GM12878 (cell line): ENCODE results near the gene APOH. TPM values are rescaled to one million over a fixed set of nuclear protein-coding genes. Genes with fewer than 3 reads are reported as not detected.

Experiments used
- ATAC-seq: fragments of 200-7000 bp; cut with Tn5 transposase; 3 replicates; pipeline ENCODE4 v1.9.1; 2020; ENCODE audit warnings: mild to moderate bottlenecking, moderate library complexity
- BruUV-seq: library from RNA; stranded (reverse); fragments of 400-500 nt; replicated peaks from 2 replicates; lab custom pipeline; 2021; lab: Mats Ljungman, UMichigan
- CTCF ChIA-PET: fragments of 300-600 bp; sonication (Branson Sonifier 250); formaldehyde crosslinking; extraction: SDS; loops from one replicate; lab custom pipeline; 2021; ENCODE audit warnings: inconsistent platforms; lab: Yijun Ruan, JAX
- POLR2A ChIA-PET: fragments of 350-600 bp; formaldehyde crosslinking; extraction: SDS; loops from one replicate; lab custom pipeline; 2021; ENCODE audit warnings: inconsistent platforms; lab: Charles Lee
- RAD21 ChIA-PET: fragments of 300-600 bp; sonication (Branson Sonifier 250); formaldehyde crosslinking; loops from one replicate; lab custom pipeline; 2023; ENCODE audit warnings: antibody characterized with exemption; ENCODE audit not compliant: unreplicated experiment; lab: Charles Lee
- SMC1A ChIA-PET: fragments of 300-600 bp; sonication (Branson Sonifier 250); formaldehyde crosslinking; loops from one replicate; lab custom pipeline; 2023; ENCODE audit not compliant: unreplicated experiment, uncharacterized antibody; lab: Charles Lee
- DNase-seq: peaks from one replicate; pipeline ENCODE4 v3.0.0-alpha.2; 2011; ENCODE audit warnings: low read depth, low spot score
- FAIRE-seq: peaks from 3 replicates; lab custom pipeline; 2011; peaks lifted over from hg19 to GRCh38; lab: Jason Lieb, UNC
- H2AFZ ChIP-seq: 2 replicates; pipeline ENCODE4 v1.6.0; 2011; ENCODE audit warnings: low read depth, low read length, control low read depth; ENCODE audit not compliant: control insufficient read depth
- H3K27ac ChIP-seq: 2 replicates; pipeline ENCODE4 v1.5.1; 2011; ENCODE audit warnings: control low read depth; ENCODE audit not compliant: control insufficient read depth, insufficient read depth
- H3K27me3 ChIP-seq, 2 experiments: replicated peaks in 1 of 2; 2 replicates each; pipeline versions ENCODE4 v1.6.0 to v1.6.1; 2011; ENCODE audit warnings: low read length in 1 of 2; ENCODE audit not compliant: control insufficient read depth in 2 of 2, insufficient read depth in 2 of 2
- H3K36me3 ChIP-seq, 2 experiments: 2 replicates each; pipeline ENCODE4 v1.5.1; 2011; ENCODE audit warnings: low read length in 1 of 2; ENCODE audit not compliant: control insufficient read depth in 2 of 2, insufficient read depth in 2 of 2
- H3K4me1 ChIP-seq: 2 replicates; pipeline ENCODE4 v1.6.1; 2011; ENCODE audit warnings: mild to moderate bottlenecking, low read length, moderate library complexity, mixed read lengths; ENCODE audit not compliant: control insufficient read depth, insufficient read depth
- H3K4me2 ChIP-seq: 2 replicates; pipeline ENCODE4 v1.6.0; 2011; ENCODE audit warnings: control low read depth; ENCODE audit not compliant: control insufficient read depth, insufficient read depth
- H3K4me3 ChIP-seq: fragments of 200-600 bp; sonication (generic); 2 replicates; pipeline ENCODE4 v1.5.1; 2016
- H3K79me2 ChIP-seq: 2 replicates; pipeline ENCODE4 v1.6.0; 2011; ENCODE audit warnings: low read length; ENCODE audit not compliant: control insufficient read depth, insufficient read depth
- H3K9ac ChIP-seq: 2 replicates; pipeline ENCODE4 v1.8.0; 2011; ENCODE audit warnings: low read length, control low read depth, mixed read lengths; ENCODE audit not compliant: control insufficient read depth, insufficient read depth
- H3K9me3 ChIP-seq: replicated peaks from 3 replicates; pipeline ENCODE4 v1.5.1; 2011; ENCODE audit warnings: mild to moderate bottlenecking, low read length; ENCODE audit not compliant: control insufficient read depth, insufficient read depth
- H4K20me1 ChIP-seq: 2 replicates; pipeline ENCODE4 v1.6.0; 2011; ENCODE audit not compliant: control insufficient read depth, insufficient read depth
- CBX5 ChIP-seq: sonication (generic); IDR thresholded peaks from 2 replicates; pipeline ENCODE4 v1.6.1; 2016; ENCODE audit warnings: low read depth, moderate library complexity, mild to moderate bottlenecking, inconsistent platforms
- FOS ChIP-seq: IDR thresholded peaks from 3 replicates; pipeline ENCODE4 v1.6.1; 2011; ENCODE audit warnings: borderline replicate concordance; ENCODE audit not compliant: insufficient read length; ENCODE audit errors: extremely low read depth
- POLR2AphosphoS5 ChIP-seq: IDR thresholded peaks from 2 replicates; pipeline ENCODE4 v1.6.1; 2011; ENCODE audit warnings: mild to moderate bottlenecking, low read length, inconsistent platforms
- SIN3A ChIP-seq: IDR thresholded peaks from 2 replicates; pipeline ENCODE4 v1.6.1; 2012; ENCODE audit warnings: low read depth, low read length, improper control_type of control experiment
- WGBS: methylation state at CpG from one replicate; pipeline ENCODE4 v1.1.6; 2016; ENCODE audit warnings: low lambda C conversion rate; ENCODE audit not compliant: insufficient replicate concordance, insufficient coverage; ENCODE audit errors: missing lambda C conversion rate; 5-methylcytosine and 5-hydroxymethylcytosine counted together
- in situ Hi-C: fragments of 300-500 bp; cut with MboI; formaldehyde crosslinking; loops from 9 replicates; pipeline ENCODE4 v1.14.3; 2018; ENCODE audit warnings: mixed read lengths
- intact Hi-C: fragments of 100-400 bp; cut with micrococcal nuclease; formaldehyde crosslinking; loops from one replicate; pipeline ENCODE4 v1.14.2; 2022; ENCODE audit not compliant: unreplicated experiment
- polyA plus RNA-seq, 11 experiments: library from polyadenylated mRNA; depleted of rRNA in 4 of 11; unstranded in 6 of 11; stranded (reverse) in 5 of 11; fragments of >200 nt; fragmentation: Nextera tagmentation in 4 of 11; fragmentation: Illumina TruSeq in 1 of 11; extraction: Ambion mirVana in 4 of 11; extraction: Trizol in 1 of 11; gene quantifications; 1 replicate in 1 of 11; 2 replicates in 10 of 11; pipeline versions ENCODE4 v1.2.1 to v1.2.3, GENCODE V29; 2011 to 2016; ENCODE audit warnings: inconsistent platforms in 2 of 11, missing spikeins in 2 of 11, low read depth in 1 of 11
- total RNA-seq, 4 experiments: library from RNA; depleted of rRNA in 3 of 4; stranded (reverse); fragments of >200 nt in 3 of 4; fragmentation: Illumina TruSeq in 1 of 4; extraction: Trizol in 1 of 4; gene quantifications; 2 replicates each; pipeline versions ENCODE4 v1.2.1 to v1.2.3, GENCODE V29; 2013 to 2021
- TF ChIP-seq, protein P1 (sequence below): fragments of 450-650 bp; IDR thresholded peaks from 2 replicates; pipeline ENCODE4 v1.6.1; 2017; ENCODE audit warnings: mild to moderate bottlenecking, moderate library complexity
- TF ChIP-seq, protein P2 (sequence below): fragments of 450-650 bp; IDR thresholded peaks from 2 replicates; pipeline ENCODE4 v1.6.1; 2016; ENCODE audit warnings: mild to moderate bottlenecking

The APOH gene
- total and polyA plus RNA-seq, 10 of the 15 experiments (the other 5 are each of a cell fraction or from before 2014, with no cell fraction given) = 1.8 TPM; not detected in 9

DNA sequence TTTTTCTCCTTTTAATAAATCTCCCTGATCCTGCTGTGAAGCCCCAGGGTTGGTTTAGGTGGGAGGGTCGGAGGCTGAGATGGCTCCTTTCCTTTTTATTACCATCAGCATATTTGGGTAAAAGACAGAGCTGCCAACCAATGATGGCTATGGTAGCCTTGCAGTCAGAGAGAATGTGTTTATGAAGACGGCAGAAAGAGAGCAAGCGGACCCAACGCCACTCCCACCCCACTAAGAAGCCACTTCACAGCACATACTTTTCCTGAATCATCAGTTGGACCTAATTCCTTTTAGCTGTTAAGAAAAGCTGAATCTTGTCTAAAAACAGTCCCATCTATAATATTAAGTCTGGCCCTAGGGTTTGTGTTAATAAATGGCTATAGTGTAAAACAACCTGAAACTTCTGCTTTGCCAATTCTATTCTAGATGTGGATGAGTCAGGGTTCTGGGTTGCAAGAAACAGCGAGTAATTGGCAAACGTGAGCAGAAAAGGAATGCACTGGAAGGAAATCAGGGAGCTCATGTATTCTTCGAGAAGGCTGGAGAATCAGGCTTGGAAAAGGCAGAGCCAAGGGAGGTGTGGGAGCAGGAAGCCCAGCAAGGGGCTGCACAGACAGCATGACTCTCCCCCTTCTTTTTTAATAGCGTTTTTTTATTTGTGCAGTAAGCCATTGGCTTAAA lies 39.2 kb upstream of the APOH start (continued):
- TF ChIP-seq POLR2AphosphoS5 = no peak
- TF ChIP-seq, all 136 proteins: peak for 0

DNA sequence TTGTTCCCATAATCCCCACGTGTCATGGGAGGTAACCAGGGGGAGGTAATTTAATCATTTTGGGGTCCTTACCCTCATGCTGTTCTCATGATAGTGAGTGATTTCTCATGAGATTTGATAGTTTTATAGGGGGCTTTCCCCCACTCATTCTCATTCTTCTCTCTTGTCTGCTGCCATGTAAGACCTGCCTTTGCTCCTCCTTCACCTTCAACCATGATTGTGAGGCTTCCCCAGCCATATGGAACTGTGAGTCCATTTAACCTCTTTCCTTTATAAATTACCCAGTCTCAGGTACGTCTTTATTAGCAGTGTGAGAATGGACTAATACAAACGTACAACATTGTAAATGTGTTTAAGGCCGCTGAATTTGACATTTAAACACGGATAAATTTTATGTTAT lies 35.5 kb upstream of the APOH start:
- no peaks in the 10 kb centered on the region for H4K20me1 ChIP-seq
- H3K27ac ChIP-seq = no peak overlapping the region
- CTCF ChIA-PET = no interaction called here
- H3K4me3 ChIP-seq = no peak overlapping the region
- FAIRE-seq (no peak), ATAC-seq (no peak), DNase-seq (no peak)
- POLR2A ChIA-PET = interaction anchor here (1.2 kb wide), 1 partner anchor 36 kb away, joined by 4 read pairs; no protein-coding TSS in a partner anchor
- in situ Hi-C loops = no loop called here
- no peak for TF ChIP-seq SIN3A
- TF ChIP-seq, protein P1, sequence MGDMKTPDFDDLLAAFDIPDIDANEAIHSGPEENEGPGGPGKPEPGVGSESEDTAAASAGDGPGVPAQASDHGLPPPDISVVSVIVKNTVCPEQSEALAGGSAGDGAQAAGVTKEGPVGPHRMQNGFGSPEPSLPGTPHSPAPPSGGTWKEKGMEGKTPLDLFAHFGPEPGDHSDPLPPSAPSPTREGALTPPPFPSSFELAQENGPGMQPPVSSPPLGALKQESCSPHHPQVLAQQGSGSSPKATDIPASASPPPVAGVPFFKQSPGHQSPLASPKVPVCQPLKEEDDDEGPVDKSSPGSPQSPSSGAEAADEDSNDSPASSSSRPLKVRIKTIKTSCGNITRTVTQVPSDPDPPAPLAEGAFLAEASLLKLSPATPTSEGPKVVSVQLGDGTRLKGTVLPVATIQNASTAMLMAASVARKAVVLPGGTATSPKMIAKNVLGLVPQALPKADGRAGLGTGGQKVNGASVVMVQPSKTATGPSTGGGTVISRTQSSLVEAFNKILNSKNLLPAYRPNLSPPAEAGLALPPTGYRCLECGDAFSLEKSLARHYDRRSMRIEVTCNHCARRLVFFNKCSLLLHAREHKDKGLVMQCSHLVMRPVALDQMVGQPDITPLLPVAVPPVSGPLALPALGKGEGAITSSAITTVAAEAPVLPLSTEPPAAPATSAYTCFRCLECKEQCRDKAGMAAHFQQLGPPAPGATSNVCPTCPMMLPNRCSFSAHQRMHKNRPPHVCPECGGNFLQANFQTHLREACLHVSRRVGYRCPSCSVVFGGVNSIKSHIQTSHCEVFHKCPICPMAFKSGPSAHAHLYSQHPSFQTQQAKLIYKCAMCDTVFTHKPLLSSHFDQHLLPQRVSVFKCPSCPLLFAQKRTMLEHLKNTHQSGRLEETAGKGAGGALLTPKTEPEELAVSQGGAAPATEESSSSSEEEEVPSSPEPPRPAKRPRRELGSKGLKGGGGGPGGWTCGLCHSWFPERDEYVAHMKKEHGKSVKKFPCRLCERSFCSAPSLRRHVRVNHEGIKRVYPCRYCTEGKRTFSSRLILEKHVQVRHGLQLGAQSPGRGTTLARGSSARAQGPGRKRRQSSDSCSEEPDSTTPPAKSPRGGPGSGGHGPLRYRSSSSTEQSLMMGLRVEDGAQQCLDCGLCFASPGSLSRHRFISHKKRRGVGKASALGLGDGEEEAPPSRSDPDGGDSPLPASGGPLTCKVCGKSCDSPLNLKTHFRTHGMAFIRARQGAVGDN = no peak
- no peak for TF ChIP-seq CBX5
- TF ChIP-seq, protein P2, sequence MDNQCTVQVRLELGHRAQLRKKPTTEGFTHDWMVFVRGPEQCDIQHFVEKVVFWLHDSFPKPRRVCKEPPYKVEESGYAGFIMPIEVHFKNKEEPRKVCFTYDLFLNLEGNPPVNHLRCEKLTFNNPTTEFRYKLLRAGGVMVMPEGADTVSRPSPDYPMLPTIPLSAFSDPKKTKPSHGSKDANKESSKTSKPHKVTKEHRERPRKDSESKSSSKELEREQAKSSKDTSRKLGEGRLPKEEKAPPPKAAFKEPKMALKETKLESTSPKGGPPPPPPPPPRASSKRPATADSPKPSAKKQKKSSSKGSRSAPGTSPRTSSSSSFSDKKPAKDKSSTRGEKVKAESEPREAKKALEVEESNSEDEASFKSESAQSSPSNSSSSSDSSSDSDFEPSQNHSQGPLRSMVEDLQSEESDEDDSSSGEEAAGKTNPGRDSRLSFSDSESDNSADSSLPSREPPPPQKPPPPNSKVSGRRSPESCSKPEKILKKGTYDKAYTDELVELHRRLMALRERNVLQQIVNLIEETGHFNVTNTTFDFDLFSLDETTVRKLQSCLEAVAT = no peak
- no peak for TF ChIP-seq FOS
- H3K4me1 ChIP-seq = no peaks in the 10 kb centered on the region
- H3K27me3 ChIP-seq = no peaks in the 10 kb centered on the region; a peak in 1 of 4 replicates
- RAD21 ChIA-PET = interaction anchor here (0.8 to 1.2 kb wide), 2 partner anchors 10 to 278 kb away, joined by 3 to 5 read pairs; no protein-coding TSS in a partner anchor
- no peak overlapping the region for H2AFZ ChIP-seq
- SMC1A ChIA-PET = interaction anchor here (0.8 to 2.1 kb wide), 4 partner anchors 157 to 303 kb away, joined by 3 to 5 read pairs (median 4); no protein-coding TSS in a partner anchor
- intact Hi-C loops = no loop called here
- WGBS = 32% methylated on average over 5 of the region's 5 CpGs
- no peak overlapping the region for H3K9ac ChIP-seq
- no TSS peak for BruUV-seq
- H3K79me2 ChIP-seq = no peaks in the 10 kb centered on the region
- no peaks in the 10 kb centered on the region for H3K9me3 ChIP-seq
- H3K4me2 ChIP-seq = no peak overlapping the region
- H3K36me3 ChIP-seq = no peaks in the 10 kb centered on the region
